RWPE1 (cell line): ENCODE data around the gene SLC39A11.
A peak's percentile ranks its signal among the peaks of the same experiment; 100 is the strongest.

ENCODE experiments used
- CTCF ChIA-PET: fragments of 350-600 bp; sonication (Branson Sonifier 250); formaldehyde crosslinking; extraction: SDS; loops from one replicate; lab custom pipeline; 2021; lab: Yijun Ruan, JAX
- POLR2A ChIA-PET: fragments of 400-600 bp; formaldehyde crosslinking; extraction: SDS; loops from one replicate; lab custom pipeline; 2020; ENCODE audit warnings: antibody characterized with exemption; ENCODE audit not compliant: low non-redundant PET; lab: Yijun Ruan, JAX
- DNase-seq: peaks from one replicate; pipeline ENCODE4 v3.0.0; 2012; ENCODE audit warnings: low spot score
- H3K27ac ChIP-seq: fragments of 450-650 bp; 2 replicates; pipeline ENCODE4 v1.5.1; 2017
- TF ChIP-seq, protein P1 (sequence below): fragments of 450-650 bp; conservative IDR thresholded peaks from 2 replicates; pipeline ENCODE4 v1.5.1; 2017; ENCODE audit warnings: low read depth, mild to moderate bottlenecking

Gene SLC39A11

DNA sequence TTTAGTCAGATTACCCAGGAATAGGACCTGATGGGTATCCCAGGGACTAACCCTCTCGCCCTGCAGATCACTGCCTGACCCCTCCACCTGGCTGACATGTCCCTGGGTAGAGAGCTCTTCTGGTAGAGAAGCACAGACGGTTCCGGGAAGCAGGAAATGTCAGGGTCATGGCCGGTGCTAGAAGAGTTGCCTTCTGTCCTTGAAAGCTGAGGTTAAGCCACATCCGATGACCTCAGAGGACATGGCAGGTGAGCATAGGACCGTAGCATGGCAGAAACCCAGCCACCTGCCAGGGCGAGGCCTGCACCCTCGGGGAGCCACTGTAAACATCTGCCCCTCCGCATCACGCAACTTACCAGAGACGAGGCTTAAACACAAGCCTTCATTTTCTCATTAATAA, 488.0 kb downstream of the SLC39A11 start:
- TF ChIP-seq, protein P1, sequence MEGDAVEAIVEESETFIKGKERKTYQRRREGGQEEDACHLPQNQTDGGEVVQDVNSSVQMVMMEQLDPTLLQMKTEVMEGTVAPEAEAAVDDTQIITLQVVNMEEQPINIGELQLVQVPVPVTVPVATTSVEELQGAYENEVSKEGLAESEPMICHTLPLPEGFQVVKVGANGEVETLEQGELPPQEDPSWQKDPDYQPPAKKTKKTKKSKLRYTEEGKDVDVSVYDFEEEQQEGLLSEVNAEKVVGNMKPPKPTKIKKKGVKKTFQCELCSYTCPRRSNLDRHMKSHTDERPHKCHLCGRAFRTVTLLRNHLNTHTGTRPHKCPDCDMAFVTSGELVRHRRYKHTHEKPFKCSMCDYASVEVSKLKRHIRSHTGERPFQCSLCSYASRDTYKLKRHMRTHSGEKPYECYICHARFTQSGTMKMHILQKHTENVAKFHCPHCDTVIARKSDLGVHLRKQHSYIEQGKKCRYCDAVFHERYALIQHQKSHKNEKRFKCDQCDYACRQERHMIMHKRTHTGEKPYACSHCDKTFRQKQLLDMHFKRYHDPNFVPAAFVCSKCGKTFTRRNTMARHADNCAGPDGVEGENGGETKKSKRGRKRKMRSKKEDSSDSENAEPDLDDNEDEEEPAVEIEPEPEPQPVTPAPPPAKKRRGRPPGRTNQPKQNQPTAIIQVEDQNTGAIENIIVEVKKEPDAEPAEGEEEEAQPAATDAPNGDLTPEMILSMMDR: no peak
- ChIA-PET POLR2A (no interaction called here), CTCF (no interaction called here)
- peak overlapping the region; percentile 18; the same call in 1 of the 2 replicates for H3K27ac ChIP-seq
- DNase-seq: no peak

DNA sequence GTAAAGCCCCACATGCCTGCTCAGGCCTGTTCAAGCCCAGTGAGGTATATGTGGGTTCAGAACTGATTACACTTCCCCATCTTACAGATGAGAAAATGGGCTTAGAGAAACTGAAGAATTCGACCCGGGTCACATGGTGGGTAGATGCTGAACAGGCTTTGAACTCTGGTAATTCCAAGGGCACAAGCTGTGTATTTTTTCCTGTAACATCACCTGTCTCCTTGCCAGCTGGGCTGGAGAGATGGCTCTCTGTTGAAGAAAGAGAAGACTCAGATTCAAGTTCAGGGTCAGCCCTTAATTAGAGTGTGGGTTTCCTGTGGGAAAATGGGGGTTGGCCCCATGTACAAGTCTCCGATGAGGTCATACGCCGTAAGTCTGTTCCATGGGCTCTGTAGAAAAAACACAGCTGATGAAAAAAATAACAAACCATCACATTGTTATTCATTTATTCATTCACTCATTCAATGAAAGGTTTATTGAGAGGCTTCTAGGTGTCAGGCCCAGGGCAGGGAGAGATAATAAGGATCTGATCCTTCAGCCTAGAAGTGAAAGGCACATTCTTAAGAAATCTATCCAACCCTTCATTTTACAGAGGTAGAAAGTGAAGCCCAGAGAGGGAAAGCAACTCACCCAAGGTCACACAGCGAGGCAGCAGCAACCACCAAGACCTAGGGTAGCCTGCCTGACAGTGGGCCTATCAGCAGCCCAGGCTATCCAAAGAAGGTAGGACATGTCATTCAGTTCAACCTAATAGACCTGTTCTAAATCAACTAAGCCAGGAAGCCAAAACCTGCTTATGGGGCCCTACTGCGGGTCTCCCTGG, 488.9 kb downstream of the SLC39A11 start:
- ChIA-PET POLR2A (no interaction called here), CTCF (interaction anchor here (0.6 to 1.9 kb wide), 2 partner anchors 15 to 121 kb away, joined by 4 to 7 read pairs; no protein-coding TSS in a partner anchor)
- no peak for DNase-seq
- TF ChIP-seq, protein P1: no peak
- peak overlapping the region; percentile 66 for H3K27ac ChIP-seq

DNA sequence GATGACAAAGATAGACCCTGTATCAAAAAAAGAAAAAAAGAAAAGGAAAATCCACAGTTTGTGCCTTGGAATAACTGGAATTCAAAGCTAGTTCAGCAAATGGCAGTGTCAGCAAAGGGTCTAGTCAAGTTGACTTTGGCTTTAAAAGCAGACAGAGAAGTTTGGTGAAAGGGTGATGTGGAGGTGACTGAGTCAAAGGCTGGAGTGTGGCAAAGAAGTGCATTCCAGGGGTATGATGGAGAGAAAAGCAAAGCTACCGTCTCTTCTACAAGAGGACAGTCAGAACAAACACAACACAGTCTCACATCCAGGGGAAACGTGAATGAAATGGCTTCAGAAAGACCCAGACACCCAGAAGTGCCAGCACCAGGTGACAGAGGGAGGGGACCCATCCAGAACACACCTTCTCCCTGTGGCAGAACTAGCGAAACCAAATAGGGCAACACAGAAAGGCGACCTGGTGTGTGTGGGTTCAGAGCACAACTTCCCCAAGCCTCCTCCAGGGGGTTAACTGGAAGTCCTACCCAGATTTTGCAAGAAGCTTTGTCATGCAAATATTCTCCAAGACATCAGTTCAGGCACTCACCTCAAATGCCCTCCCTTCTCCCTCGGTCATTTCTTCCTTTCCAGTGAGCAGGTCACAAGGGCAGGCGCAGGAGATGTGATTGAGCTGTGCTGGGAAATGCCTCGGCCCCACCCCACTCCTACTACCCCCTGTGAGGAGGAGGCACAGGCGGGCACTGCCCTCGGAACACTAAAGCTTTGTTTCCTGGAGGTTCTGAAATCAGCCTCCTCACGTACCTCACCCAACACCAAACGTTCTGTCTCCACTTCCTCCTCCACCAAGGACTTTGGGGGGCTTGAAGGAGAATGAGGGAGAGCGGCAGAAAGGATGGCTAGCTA, 489.7 kb downstream of the SLC39A11 start:
- peak overlapping the region; percentile 66 for H3K27ac ChIP-seq
- TF ChIP-seq, protein P1: no peak
- ChIA-PET POLR2A (no interaction called here), CTCF (interaction anchor here (0.6 to 1.9 kb wide), 5 partner anchors 8 to 352 kb away, joined by 3 to 7 read pairs (median 3); no protein-coding TSS in a partner anchor)
- no peak for DNase-seq

DNA sequence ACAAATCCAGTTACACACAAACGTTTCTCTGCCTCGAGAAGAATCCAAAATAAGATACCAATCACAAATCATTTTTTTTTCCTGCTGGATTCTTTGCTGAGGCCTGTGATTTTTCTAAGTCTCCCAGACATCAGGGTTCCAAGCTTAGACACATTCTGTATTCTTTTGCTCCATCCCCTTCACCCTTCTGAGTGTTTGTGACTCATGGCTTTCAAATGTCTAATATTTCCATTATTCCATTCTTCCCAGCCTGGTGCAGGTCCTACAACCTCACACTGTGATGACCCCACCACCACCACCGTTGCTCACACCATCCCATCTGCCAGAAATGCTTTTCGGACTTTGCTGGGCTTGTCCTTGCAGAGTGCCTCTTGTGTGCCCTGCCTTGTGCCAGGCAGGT, 491.6 kb downstream of the SLC39A11 start:
- no peak overlapping the region for H3K27ac ChIP-seq
- ChIA-PET CTCF (no interaction called here), POLR2A (no interaction called here)
- TF ChIP-seq, protein P1: no peak
- no peak for DNase-seq

DNA sequence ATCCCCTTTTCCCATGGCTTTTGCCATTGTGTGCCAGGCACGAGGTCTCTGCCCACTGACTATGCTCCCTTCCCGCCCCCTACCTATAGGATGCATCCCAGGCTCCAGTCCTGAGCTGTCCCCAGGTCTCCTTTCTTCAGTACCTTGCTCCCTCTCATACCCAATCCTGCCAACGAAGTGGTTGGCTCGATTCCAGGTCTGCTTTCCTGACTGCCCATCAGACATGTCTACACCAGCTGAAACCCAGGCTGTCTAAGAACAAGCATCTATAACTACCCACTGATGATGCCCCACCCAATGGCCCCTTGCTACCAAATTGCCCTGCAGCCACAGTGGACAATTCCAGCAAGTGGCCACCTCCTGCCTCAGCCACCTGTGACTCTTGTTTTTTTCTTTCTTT, 492.6 kb downstream of the SLC39A11 start:
- ChIA-PET POLR2A (interaction anchor here (0.6 kb wide), 1 partner anchor 709 kb away, joined by 3 read pairs; no protein-coding TSS in a partner anchor), CTCF (no interaction called here)
- no peak overlapping the region for H3K27ac ChIP-seq
- TF ChIP-seq, protein P1: no peak
- no peak for DNase-seq

DNA sequence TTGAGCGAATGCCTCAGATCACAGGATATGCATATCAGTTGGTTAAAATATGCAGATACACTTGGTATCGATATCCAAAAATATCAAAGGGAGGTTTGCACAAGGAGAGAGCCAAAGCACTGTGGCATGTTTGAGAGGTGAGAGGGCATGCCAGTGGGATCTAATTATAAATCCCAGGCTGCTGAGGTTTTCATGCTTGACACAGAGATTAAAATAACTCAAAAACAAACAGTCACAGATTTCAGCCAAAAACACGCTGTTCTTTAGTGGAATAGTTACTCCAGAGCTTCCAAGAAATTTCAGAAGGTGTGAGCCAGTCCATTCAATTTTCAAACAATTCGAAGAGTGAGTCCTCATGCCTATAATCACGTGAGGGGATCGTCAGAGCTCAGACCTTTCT, 493.8 kb downstream of the SLC39A11 start:
- no peak overlapping the region for H3K27ac ChIP-seq
- POLR2A ChIA-PET: no interaction called here
- TF ChIP-seq, protein P1: no peak
- CTCF ChIA-PET: no interaction called here
- no peak for DNase-seq
